AG09309 (cell line): ENCODE measurements around the gene CREB5.

Source experiments
- DNase-seq: peaks from one replicate; pipeline ENCODE4 v3.0.0-alpha.2; 2010; ENCODE audit warnings: low read depth
- H3K4me3 ChIP-seq: 2 replicates; pipeline ENCODE4 v1.5.1; 2011; ENCODE audit warnings: mild to moderate bottlenecking, low read depth, low read length, moderate library complexity; ENCODE audit not compliant: control insufficient read depth
- CTCF ChIP-seq: IDR thresholded peaks from 2 replicates; pipeline ENCODE4 v1.5.1; 2011; ENCODE audit warnings: mild to moderate bottlenecking, low read depth, low read length, inconsistent platforms; ENCODE audit not compliant: insufficient read depth, control insufficient read depth; ENCODE audit errors: missing control alignments

CREB5 gene

GRCh38 chr7:28732071-28732869 is 320.0 kb downstream of the CREB5 start:
- no peak overlapping the region for H3K4me3 ChIP-seq
- DNase-seq = no peak
- TF ChIP-seq CTCF = no peak

GRCh38 chr7:28733035-28733434 is 320.7 kb downstream of the CREB5 start:
- no peak for DNase-seq
- TF ChIP-seq CTCF = no peak
- H3K4me3 ChIP-seq = no peak overlapping the region

GRCh38 chr7:28738412-28738811 is 326.1 kb downstream of the CREB5 start:
- H3K4me3 ChIP-seq = no peak overlapping the region
- TF ChIP-seq CTCF = no peak
- no peak for DNase-seq

- DNase-seq = no peak
- no peak for TF ChIP-seq CTCF
- H3K4me3 ChIP-seq = no peak overlapping the region
Observed at GRCh38 chr7:28739128-28739527, 326.8 kb downstream of the CREB5 start.

- H3K4me3 ChIP-seq = no peak overlapping the region
- no peak for DNase-seq
- no peak for TF ChIP-seq CTCF
Observed at GRCh38 chr7:28739826-28740225, 327.5 kb downstream of the CREB5 start.

GRCh38 chr7:28744951-28745350 is 332.6 kb downstream of the CREB5 start:
- no peak overlapping the region for H3K4me3 ChIP-seq
- TF ChIP-seq CTCF = no peak
- no peak for DNase-seq
